AG04449 (cell line): ENCODE measurements around the gene SAPCD1.

Experiments used
- CTCF ChIA-PET: fragments of 350-600 bp; formaldehyde crosslinking; extraction: SDS; loops from one replicate; lab custom pipeline; 2021; ENCODE audit warnings: antibody characterized with exemption; lab: Yijun Ruan, JAX
- POLR2A ChIA-PET: fragments of 400-600, 350-600 bp; formaldehyde crosslinking; extraction: SDS; loops from one replicate; lab custom pipeline; 2020; ENCODE audit warnings: antibody characterized with exemption, inconsistent platforms; lab: Yijun Ruan, JAX
- DNase-seq: peaks from one replicate; pipeline ENCODE4 v3.0.0-alpha.2; 2010; ENCODE audit warnings: low read depth, low spot score
- H3K4me3 ChIP-seq: 2 replicates; pipeline ENCODE4 v1.5.1; 2011; ENCODE audit warnings: low read depth, mild to moderate bottlenecking, control low read depth, low read length
- CTCF ChIP-seq: IDR thresholded peaks from one replicate; pipeline ENCODE4 v1.5.1; 2011; ENCODE audit warnings: mild to moderate bottlenecking, moderate library complexity, low read length, control low read depth, inconsistent platforms; ENCODE audit not compliant: insufficient read depth; ENCODE audit errors: missing control alignments

SAPCD1 gene

GRCh38 chr6:31775633-31776484, 13.4 kb downstream of the SAPCD1 start:
- CTCF ChIA-PET, result interaction anchor here (0.9 to 2.8 kb wide), 3 partner anchors 9 to 46 kb away, joined by 3 to 17 read pairs (median 5); no protein-coding TSS in a partner anchor
- no peak for DNase-seq
- no peak overlapping the region for H3K4me3 ChIP-seq
- no peak for TF ChIP-seq CTCF
- POLR2A ChIA-PET, result interaction anchor here (1.4 kb wide), 1 partner anchor 52 kb away, joined by 5 read pairs; the partner anchor contains the start of gene HSPA1B

DNA sequence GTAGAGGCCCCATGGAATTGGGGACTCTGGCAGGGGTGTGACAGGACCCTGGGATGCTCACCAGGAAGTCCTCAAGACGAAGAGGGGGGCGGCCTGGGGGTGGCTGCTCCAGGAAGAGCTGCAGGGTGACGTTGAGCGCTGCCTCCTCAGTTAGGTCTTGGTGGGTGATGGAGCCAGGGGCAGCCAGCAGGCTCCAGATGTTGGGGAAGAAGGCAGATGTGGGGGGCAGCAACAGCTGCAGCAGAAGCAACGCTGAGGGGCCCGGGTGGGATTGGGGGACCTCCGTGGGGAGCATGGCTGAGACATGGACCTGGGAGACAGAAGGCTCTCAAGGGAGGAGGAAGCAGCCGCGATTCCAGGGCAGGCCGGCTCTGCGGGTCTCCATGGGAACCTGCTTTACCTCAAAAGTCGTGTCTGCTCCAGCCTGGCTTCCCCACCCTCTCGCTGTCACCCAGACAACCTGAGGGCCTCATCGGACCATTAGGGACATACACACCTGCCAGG, 14.1 kb downstream of the SAPCD1 start:
- no peak for TF ChIP-seq CTCF
- H3K4me3 ChIP-seq, result no peak overlapping the region
- CTCF ChIA-PET, result no interaction called here
- POLR2A ChIA-PET, result interaction anchor here (1.0 kb wide), 1 partner anchor 53 kb away, joined by 3 read pairs; no protein-coding TSS in a partner anchor
- no peak for DNase-seq

DNA sequence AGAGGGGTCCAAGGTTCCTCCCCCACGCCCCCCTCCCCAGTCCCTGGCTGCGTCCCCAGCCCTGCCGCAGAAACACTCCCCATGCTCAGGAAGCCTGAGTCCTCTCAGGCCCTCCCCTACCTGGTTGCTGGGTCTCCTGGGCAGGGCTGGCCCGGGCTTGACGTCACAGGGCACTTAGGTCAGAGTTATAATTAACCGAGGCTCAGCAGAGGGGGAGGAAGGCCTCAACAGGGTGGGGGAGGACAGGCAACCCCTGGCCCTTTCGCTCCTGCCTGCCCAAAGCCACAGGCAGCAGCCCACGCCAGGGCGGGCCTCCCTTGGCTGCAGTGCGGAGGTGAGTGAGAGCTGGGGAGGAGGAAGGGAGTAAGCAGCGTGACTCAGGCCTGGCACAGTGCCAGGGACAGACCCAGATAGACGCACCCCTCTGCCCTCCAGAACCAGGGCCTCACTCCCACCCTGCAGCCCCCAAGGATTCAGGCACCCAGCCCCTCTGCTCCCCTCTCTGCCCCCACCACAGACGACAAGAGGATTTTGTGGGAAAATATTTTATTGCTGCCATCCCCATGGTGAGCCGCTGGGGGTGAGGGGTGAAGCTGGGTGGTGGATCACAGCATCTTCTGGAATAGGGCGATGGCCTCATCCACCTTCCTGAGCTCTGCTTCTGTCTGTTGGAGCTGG, 14.7 kb downstream of the SAPCD1 start, which contains the start of gene VWA7:
TSS of gene VWA7 (minus strand) at position 340 of the 678 bp plus-strand sequence. CDS start 549 bp downstream, outside the sequence.
- POLR2A ChIA-PET, result interaction anchor here (0.7 to 1.1 kb wide), 3 partner anchors 50 to 195 kb away, joined by 3 to 5 read pairs (median 3); partner anchors contain the start of genes DXO and HSPA1B
- TF ChIP-seq CTCF, result no peak
- CTCF ChIA-PET, result interaction anchor here (0.6 to 3.8 kb wide), 4 partner anchors 7 to 39 kb away, joined by 3 to 18 read pairs (median 8); no protein-coding TSS in a partner anchor
- no peak for DNase-seq
- no peak within 1 kb of the TSS for H3K4me3 ChIP-seq

DNA sequence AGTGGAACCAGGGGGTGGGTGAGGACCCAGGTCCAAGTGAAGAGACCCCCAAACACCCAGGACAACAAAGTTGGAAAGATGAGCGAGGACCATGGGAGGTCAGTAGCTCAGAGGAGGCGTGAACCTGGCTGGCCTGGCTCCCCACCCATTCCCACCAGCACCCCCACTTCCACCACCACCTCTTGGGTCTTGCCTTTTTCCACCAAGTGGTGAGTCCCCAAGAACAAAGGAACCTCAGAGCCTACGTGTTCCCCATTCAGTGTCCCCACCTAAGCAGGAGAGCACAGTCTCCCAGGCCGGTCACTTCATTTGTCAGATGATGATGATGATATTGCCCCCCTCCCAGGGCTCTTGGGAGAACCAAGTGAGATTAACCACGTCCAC, 15.2 kb downstream of the SAPCD1 start:
- DNase-seq, result no peak
- ChIA-PET POLR2A (interaction anchor here (0.7 to 1.1 kb wide), 3 partner anchors 50 to 194 kb away, joined by 3 to 5 read pairs (median 3); partner anchors contain the start of genes DXO and HSPA1B), CTCF (interaction anchor here (0.6 to 3.8 kb wide), 5 partner anchors 8 to 39 kb away, joined by 3 to 18 read pairs (median 4); no protein-coding TSS in a partner anchor)
- no peak overlapping the region for H3K4me3 ChIP-seq
- no peak for TF ChIP-seq CTCF

DNA sequence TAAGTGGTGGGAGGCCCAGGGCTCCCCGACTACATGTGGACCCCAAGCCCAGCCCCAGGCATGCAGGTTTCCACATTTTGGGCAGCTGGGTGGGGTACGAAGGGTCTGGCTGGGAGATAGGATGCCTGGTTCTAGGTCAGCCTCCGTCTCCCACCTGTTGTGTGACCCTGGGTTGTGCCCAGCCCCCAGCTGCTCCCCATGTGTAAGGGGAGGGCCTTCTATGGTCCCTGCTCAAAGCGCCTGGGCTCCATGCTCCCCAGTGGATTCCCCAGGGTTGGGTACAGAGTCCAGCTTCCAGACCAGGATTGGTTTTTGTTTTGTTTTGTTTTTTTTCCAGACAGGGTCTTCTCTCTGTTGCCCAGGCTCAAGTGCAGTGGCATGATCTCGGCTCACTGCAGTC, 15.7 kb downstream of the SAPCD1 start:
- no peak for TF ChIP-seq CTCF
- CTCF ChIA-PET, result interaction anchor here (1.0 to 3.8 kb wide), 4 partner anchors 9 to 18 kb away, joined by 3 to 18 read pairs (median 8); no protein-coding TSS in a partner anchor
- POLR2A ChIA-PET, result no interaction called here
- H3K4me3 ChIP-seq, result no peak overlapping the region
- DNase-seq, result no peak
